Mesenteric fat pad (tissue), 1 donor: ENCODE measurements around the gene AP1B1. TPM values are rescaled to one million over a fixed set of nuclear protein-coding genes. Genes with fewer than 3 reads are reported as not detected.
"Not testable (repeated sequence)": the region's sequence is repeated elsewhere in the genome, so short reads cannot be mapped to it uniquely, and the experiment has no call there.

Source experiments
- DNase-seq: peaks from one replicate; pipeline ENCODE4 v3.0.0-alpha.2; 2020; ENCODE audit warnings: low spot score
- total RNA-seq: library from RNA; stranded (reverse); fragmentation: NEBNext Ultra II Directional; extraction: Animal tissue kit (Norgen Biotek cat#: 25700); gene quantifications from one replicate; pipeline ENCODE4 v1.2.1, GENCODE V29; 2021
- donor health status: DM: yes; HTN: yes; CAD: no.

The AP1B1 gene
- total RNA-seq, 1 donor from 2014 or later = 89.3 TPM

GRCh38 chr22:29388759-29389090 lies 355 bp upstream of the AP1B1 start:
- no peak for DNase-seq

GRCh38 chr22:29386708-29387107 lies 1.7 kb downstream of the AP1B1 start:
- no peak for DNase-seq

- DNase-seq = no peak
Measured at GRCh38 chr22:29385748-29386147, 2.6 kb downstream of the AP1B1 start.

GRCh38 chr22:29385151-29385704 lies 3.1 kb downstream of the AP1B1 start:
- DNase-seq = no peak

- no peak for DNase-seq
Measured at GRCh38 chr22:29383740-29384139, 4.6 kb downstream of the AP1B1 start.

- DNase-seq = no peak
Measured at GRCh38 chr22:29382580-29383302, 5.6 kb downstream of the AP1B1 start.

- DNase-seq = peak; percentile 51
Measured at GRCh38 chr22:29380856-29381255, 7.5 kb downstream of the AP1B1 start.

- DNase-seq = peak; percentile 41
Measured at GRCh38 chr22:29380032-29380781, 8.2 kb downstream of the AP1B1 start.

- peak; percentile 30 for DNase-seq
Measured at GRCh38 chr22:29379258-29379657, 9.1 kb downstream of the AP1B1 start.

GRCh38 chr22:29377979-29378378 lies 10.4 kb downstream of the AP1B1 start:
- DNase-seq = peak; percentile 51

GRCh38 chr22:29376705-29377104 lies 11.7 kb downstream of the AP1B1 start:
- DNase-seq = not testable (repeated sequence)

GRCh38 chr22:29375398-29376076 lies 12.8 kb downstream of the AP1B1 start:
- DNase-seq = no peak

- DNase-seq = not testable (repeated sequence)
Measured at GRCh38 chr22:29374806-29375205, 13.6 kb downstream of the AP1B1 start.

GRCh38 chr22:29374401-29374800 lies 14.0 kb downstream of the AP1B1 start:
- no peak for DNase-seq

GRCh38 chr22:29370537-29370936 lies 17.8 kb downstream of the AP1B1 start:
- no peak for DNase-seq

- no peak for DNase-seq
Measured at GRCh38 chr22:29369460-29369859, 18.9 kb downstream of the AP1B1 start.

- DNase-seq = no peak
Measured at GRCh38 chr22:29359469-29359868, 28.9 kb downstream of the AP1B1 start.

- DNase-seq = not testable (repeated sequence)
Measured at GRCh38 chr22:29357193-29357890, 31.0 kb downstream of the AP1B1 start.

GRCh38 chr22:29353860-29354259 lies 34.5 kb downstream of the AP1B1 start:
- no peak for DNase-seq

- DNase-seq = no peak
Measured at GRCh38 chr22:29353286-29353685, 35.1 kb downstream of the AP1B1 start.

- no peak for DNase-seq
Measured at GRCh38 chr22:29352778-29353177, 35.6 kb downstream of the AP1B1 start.
